Astrocyte (in vitro differentiated cells and primary cell): ENCODE results near the gene DNAJB1.

Experiments
- EZH2 ChIP-seq: IDR thresholded peaks from 2 replicates; pipeline ENCODE4 v1.6.1; 2012; ENCODE audit warnings: mild to moderate bottlenecking, low read length, inconsistent platforms; ENCODE audit not compliant: insufficient read depth
- TF ChIP-seq, protein P1 (sequence below): IDR thresholded peaks from 2 replicates; pipeline ENCODE4 v1.5.1; 2011; ENCODE audit warnings: low read depth, mild to moderate bottlenecking, inconsistent platforms, low read length, moderate library complexity; ENCODE audit not compliant: insufficient read depth

DNA sequence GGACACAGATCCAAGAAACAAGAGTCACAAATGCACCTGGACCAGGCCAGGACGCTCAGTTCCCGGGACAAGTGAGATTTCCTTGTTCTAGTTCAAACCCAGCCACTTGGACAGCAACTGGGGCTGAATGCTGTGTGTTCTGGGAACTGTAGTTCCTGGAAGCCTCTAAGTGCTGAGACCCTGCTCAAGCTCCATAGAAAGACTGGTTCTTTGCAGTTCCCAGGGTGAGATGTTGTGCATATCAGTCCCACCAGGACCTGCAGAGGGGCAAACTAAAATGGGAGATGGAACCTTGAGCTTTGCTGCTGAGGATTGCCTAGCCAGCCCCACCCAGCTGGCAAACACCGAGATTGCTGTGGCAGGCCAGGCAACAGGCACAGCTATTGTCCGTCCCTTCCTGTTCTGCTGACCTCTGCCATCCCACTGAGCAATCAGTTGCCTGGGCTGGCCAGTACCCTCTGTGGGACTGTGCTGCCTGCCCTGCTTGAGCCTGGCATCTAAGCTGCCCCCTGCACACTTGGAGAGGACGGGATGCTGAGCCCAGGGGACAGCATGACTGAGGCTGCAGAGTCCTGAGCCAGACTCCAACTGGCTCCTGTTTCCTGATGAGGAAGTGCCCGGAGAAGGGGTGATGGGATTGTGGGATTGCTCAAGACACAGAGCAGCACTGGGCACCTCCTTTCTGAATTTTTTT lies 20.8 kb downstream of the DNAJB1 start:
- TF ChIP-seq, protein P1, sequence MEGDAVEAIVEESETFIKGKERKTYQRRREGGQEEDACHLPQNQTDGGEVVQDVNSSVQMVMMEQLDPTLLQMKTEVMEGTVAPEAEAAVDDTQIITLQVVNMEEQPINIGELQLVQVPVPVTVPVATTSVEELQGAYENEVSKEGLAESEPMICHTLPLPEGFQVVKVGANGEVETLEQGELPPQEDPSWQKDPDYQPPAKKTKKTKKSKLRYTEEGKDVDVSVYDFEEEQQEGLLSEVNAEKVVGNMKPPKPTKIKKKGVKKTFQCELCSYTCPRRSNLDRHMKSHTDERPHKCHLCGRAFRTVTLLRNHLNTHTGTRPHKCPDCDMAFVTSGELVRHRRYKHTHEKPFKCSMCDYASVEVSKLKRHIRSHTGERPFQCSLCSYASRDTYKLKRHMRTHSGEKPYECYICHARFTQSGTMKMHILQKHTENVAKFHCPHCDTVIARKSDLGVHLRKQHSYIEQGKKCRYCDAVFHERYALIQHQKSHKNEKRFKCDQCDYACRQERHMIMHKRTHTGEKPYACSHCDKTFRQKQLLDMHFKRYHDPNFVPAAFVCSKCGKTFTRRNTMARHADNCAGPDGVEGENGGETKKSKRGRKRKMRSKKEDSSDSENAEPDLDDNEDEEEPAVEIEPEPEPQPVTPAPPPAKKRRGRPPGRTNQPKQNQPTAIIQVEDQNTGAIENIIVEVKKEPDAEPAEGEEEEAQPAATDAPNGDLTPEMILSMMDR, result no peak
- no peak for TF ChIP-seq EZH2
